C4-2B (cell line): ENCODE data around the gene SERPINA4.

Source experiments
- ZFX ChIP-seq: fragments of 450-650 bp; IDR thresholded peaks from 2 replicates; pipeline ENCODE4 v1.6.1; 2017
- TF ChIP-seq, protein P1 (sequence below): fragments of 450-650 bp; conservative IDR thresholded peaks from 2 replicates; pipeline ENCODE4 v1.5.1; 2017; ENCODE audit warnings: mild to moderate bottlenecking

DNA sequence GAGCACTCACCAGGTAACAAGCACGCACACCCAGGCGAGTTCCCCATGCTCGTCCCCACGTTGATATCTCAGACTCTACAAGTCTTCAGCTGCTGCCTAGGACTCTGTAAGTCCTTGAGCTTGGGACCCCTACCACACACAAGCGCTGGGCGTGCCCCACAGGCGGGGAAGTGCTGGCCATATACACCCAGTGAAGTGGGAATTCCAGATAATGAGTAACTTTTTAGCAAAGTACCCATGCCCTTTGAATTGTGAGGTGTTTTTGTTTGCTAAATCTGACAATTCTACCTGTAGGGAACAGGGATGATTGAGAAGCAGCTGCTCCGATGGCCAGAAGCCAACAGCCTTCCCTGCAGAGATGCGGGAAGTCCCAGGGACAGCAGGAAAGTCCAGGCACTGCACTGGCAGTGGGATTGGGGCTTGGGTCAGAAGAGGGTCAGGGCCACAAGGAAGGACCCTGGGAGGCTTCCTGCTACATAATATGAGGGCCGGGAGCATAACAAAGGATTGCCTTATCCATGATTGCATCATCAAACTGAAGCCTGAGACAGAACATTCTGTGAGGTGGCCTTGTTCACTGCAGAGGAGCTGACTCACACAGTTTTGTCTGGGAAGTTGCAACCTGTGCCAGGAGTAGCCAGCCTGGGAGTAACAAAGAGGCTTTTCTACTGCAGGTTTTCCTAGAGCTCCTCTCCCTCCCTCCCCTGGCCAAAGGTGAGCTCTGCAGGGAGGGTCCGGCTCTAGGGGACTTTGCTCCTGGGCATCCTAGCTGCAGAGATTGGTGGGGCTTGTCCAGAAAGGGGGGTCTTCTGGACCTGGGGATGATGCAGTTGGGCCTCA is 37.8 kb downstream of the SERPINA4 start:
- TF ChIP-seq, protein P1, sequence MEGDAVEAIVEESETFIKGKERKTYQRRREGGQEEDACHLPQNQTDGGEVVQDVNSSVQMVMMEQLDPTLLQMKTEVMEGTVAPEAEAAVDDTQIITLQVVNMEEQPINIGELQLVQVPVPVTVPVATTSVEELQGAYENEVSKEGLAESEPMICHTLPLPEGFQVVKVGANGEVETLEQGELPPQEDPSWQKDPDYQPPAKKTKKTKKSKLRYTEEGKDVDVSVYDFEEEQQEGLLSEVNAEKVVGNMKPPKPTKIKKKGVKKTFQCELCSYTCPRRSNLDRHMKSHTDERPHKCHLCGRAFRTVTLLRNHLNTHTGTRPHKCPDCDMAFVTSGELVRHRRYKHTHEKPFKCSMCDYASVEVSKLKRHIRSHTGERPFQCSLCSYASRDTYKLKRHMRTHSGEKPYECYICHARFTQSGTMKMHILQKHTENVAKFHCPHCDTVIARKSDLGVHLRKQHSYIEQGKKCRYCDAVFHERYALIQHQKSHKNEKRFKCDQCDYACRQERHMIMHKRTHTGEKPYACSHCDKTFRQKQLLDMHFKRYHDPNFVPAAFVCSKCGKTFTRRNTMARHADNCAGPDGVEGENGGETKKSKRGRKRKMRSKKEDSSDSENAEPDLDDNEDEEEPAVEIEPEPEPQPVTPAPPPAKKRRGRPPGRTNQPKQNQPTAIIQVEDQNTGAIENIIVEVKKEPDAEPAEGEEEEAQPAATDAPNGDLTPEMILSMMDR: no peak; the same call in 1 of the 2 replicates
- no peak for TF ChIP-seq ZFX
